Stimulated activated naive CD8-positive, alpha-beta T cell treated with anti-CD3 and anti-CD28 coated beads, Interleukin-15, Interleukin-2, amounts not matched to agents 100 ng/mL and 50 ng/mL, for 24 hours (primary cell): ENCODE data around the gene CCDC106.

Experiments used
- H3K27ac Mint-ChIP-seq: one replicate; pipeline ENCODE4 v1.8.0; 2021; ENCODE audit warnings: mild to moderate bottlenecking, mixed read lengths
- H3K27me3 Mint-ChIP-seq: one replicate; pipeline ENCODE4 v1.8.0; 2021; ENCODE audit warnings: mixed read lengths
- H3K36me3 Mint-ChIP-seq: one replicate; pipeline ENCODE4 v1.8.0; 2021; ENCODE audit warnings: low read depth, mixed read lengths
- H3K4me1 Mint-ChIP-seq: one replicate; pipeline ENCODE4 v1.8.0; 2021; ENCODE audit warnings: low read depth, mixed read lengths
- H3K4me3 Mint-ChIP-seq: one replicate; pipeline ENCODE4 v1.8.0; 2021; ENCODE audit warnings: mild to moderate bottlenecking, mixed read lengths
- H3K9me3 Mint-ChIP-seq: one replicate; pipeline ENCODE4 v1.8.0; 2021; ENCODE audit warnings: mixed read lengths

CCDC106 gene

DNA sequence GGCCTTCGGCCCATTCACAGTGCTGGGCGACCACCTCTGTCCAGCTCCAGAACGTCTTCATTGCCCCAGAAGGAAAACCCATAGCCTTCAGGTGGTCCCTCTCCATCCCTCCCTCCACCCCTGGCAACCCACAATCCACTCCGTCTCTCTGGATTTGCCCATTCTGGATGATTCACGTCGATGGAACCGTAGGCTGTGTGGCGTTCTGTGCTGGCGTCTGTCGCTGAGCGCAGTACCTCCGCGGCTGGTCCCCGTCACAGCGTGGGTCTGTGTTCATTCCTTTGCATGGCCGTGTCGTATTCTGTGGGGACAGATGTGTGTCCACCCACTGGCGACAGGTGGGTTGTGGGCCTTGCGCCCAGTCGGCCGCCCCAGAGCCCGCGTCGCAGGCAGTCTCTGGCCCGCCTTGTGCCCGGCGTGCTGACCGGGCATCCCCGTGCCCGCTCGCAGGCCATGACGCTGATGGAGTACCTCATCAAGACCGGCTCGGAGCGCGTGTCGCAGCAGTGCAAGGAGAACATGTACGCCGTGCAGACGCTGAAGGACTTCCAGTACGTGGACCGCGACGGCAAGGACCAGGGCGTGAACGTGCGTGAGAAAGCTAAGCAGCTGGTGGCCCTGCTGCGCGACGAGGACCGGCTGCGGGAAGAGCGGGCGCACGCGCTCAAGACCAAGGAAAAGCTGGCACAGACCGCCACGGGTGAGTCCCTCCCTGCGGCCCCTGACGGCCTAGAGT, 37.1 kb downstream of the CCDC106 start:
- H3K27me3 Mint-ChIP-seq, result no peaks in the 10 kb centered on the region
- no peak overlapping the region for H3K27ac Mint-ChIP-seq
- H3K4me3 Mint-ChIP-seq, result no peak overlapping the region
- H3K36me3 Mint-ChIP-seq, result peaks cover 30% of the 10 kb centered on the region
- H3K9me3 Mint-ChIP-seq, result no peaks in the 10 kb centered on the region
- H3K4me1 Mint-ChIP-seq, result peaks cover 5% of the 10 kb centered on the region

DNA sequence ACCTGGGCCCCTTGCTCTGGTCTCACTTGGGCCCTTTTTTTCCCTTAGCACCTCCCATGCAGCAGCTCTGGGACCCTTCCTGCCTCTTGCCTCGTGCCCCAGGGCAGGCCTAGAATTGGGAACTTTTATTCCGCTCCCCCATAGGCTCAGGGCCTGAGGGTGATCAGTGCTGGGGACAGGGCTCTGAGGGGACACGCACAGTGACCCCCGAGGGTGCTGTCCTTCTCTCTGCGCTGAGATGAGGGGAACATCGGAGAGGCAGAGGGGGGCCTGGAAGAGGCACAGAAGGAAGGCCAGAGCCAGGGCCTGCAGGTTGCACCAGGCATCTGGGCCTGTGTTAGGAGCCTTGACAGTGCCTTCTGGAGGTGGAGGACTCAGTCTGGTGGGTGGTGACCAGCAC, 37.8 kb downstream of the CCDC106 start:
- no peak overlapping the region for H3K4me3 Mint-ChIP-seq
- no peaks in the 10 kb centered on the region for H3K9me3 Mint-ChIP-seq
- peaks cover 30% of the 10 kb centered on the region for H3K36me3 Mint-ChIP-seq
- H3K27ac Mint-ChIP-seq, result no peak overlapping the region
- H3K27me3 Mint-ChIP-seq, result no peaks in the 10 kb centered on the region
- no peaks in the 10 kb centered on the region for H3K4me1 Mint-ChIP-seq

DNA sequence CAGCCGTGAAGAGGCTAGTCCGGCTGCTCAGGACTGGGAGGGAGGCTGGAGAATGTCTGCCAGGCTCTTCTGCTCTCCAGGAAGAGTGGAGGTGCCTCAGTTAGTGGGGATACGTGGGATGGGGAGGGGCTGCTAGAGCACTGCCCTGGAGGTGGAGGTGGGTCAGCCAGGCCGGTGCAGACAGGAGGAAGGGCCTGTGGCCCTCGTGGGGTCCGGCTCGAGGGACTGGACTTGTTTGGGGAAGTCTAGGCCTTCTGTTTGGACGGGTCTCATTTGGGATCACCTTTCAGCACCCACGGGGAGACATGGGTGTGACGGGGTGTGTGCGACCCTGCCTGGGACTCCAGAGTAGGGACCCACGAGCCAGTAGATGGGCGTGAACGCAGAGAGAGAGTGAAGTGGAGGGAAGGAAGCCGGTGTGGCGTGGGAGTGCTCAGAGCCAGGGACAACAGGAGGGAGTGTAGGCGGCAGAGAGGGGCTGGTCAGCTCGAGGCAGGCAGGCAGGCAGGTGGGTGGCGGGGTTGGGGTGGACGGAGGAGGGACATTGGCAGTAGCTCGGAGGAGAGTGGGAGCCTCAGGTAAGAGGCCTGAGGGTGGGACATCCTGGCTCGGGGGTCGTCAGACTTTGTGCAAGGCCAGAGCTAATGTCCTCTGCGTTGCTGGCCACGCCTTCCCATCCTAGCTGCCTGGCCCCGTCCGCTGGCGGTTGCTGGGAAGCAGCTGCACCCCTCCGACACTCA, 38.5 kb downstream of the CCDC106 start:
- Mint-ChIP-seq H3K4me1 (no peaks in the 10 kb centered on the region), H3K27ac (no peak overlapping the region), H3K36me3 (peaks cover 30% of the 10 kb centered on the region), H3K9me3 (no peaks in the 10 kb centered on the region), H3K4me3 (no peak overlapping the region), H3K27me3 (no peaks in the 10 kb centered on the region)

DNA sequence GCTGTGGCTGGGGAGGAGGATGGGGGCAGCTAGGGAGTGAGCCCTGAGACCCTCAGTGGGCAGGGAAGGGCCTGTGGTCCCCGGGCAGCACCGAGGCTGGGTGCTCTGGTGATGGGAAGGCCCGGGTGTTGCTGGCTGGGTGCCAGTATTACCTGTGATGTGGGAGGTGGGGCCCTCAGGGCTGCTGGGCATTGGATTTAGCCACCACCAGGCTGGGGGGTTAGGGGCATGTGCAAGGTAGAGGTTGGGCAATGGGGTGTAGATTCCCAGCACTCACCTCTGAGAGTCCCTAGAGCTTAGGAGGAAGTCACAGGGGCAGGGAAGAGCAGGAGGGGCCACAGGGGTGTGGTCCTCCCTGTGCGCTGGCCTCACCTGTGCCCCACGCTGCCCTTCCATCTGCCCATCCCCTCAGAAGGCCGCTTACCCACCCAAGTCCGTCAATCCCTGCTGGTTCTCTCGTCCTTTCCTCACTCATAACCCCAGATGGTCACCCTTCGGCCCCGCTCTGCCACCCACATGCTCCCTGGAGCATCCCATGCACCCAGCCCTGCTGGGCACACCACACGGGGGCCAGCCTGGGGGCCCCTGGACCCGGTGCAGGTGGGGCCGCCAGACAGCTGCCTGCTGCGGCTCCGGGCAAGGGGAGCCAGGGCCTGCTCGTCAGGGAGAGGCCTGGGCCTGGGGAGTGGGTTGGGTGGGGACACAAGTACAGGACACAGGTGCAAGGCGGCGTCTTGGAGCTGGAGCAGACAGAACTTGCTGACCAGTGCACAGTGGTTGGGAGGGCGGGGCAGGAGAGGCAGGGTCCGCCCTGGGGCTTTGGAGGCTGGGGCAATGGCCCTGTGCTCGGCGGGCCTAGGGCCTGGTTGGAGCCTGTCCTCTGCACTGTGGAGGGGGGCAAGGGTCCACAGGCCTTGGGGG, 39.5 kb downstream of the CCDC106 start:
- no peaks in the 10 kb centered on the region for H3K4me1 Mint-ChIP-seq
- no peak overlapping the region for H3K27ac Mint-ChIP-seq
- H3K4me3 Mint-ChIP-seq, result no peak overlapping the region
- H3K27me3 Mint-ChIP-seq, result no peaks in the 10 kb centered on the region
- peaks cover 26% of the 10 kb centered on the region for H3K36me3 Mint-ChIP-seq
- no peaks in the 10 kb centered on the region for H3K9me3 Mint-ChIP-seq

DNA sequence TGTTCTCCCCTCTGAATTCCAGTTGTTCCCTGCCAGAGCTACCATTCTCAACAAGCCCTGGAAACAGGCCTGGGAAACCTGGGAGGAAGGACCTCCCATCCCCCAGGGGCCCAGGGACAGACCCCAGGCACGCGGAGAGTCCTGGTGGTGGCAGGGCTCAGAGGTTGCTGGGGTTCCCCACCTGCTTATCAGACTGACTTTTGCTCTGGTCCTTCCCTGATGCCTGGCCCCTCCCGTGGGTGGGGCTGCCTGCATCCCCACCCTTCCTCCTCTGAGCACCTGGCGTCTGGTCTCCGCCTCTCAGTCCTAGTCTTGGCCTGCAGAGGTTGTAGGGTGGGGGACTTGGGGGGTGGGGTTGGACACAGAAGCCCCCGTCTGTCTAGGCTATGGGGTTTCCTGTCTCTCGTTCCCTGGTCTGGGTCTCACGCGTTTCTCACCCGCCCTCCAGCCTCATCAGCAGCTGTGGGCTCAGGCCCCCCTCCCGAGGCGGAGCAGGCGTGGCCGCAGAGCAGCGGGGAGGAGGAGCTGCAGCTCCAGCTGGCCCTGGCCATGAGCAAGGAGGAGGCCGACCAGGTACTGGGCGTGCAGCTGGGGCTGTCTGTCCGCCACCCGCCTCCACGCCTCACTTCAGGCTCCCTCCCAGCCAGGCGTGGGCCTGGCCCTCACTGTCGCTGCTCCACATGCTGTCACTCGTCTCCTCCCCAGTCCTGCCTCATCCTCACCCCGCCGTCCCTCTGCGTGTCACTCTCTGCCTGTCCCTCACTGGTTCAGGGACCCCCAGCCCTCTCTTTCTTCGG, 40.6 kb downstream of the CCDC106 start:
- peaks cover 29% of the 10 kb centered on the region for H3K36me3 Mint-ChIP-seq
- no peak overlapping the region for H3K27ac Mint-ChIP-seq
- no peaks in the 10 kb centered on the region for H3K4me1 Mint-ChIP-seq
- no peaks in the 10 kb centered on the region for H3K9me3 Mint-ChIP-seq
- no peaks in the 10 kb centered on the region for H3K27me3 Mint-ChIP-seq
- H3K4me3 Mint-ChIP-seq, result no peak overlapping the region

DNA sequence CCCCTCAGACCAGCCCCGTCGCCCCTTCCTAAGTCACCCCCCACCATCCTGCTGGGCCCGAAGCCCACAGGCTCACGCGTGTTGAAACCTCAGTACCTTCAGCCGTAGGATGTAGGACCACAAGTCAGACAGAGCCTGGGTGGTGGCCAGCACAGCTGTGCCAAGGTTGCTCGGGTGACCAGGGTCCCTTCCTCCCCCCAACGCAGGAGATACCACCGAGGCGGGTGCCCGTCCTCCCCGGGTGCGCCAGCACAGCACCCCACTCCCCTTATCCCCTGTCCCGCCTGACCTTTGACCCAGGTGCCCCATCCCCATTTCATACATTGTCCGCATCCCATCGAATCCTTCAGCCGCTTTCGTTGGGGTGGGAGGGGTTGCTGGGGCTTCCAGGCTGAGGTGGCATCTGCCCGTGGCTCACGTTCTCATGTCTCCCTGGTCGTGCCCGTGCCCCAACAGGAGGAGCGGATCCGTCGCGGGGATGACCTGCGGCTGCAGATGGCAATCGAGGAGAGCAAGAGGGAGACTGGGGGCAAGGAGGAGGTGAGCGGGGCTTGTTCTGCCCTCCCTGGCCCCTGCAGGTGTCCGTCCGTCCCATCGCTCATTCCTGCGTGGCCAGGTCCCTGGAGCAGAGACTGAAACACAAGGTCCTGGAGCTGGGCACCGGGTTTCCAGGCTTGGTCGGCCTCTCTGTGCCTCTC, 41.5 kb downstream of the CCDC106 start:
- H3K4me3 Mint-ChIP-seq, result no peak overlapping the region
- no peaks in the 10 kb centered on the region for H3K4me1 Mint-ChIP-seq
- H3K36me3 Mint-ChIP-seq, result peaks cover 30% of the 10 kb centered on the region
- no peaks in the 10 kb centered on the region for H3K27me3 Mint-ChIP-seq
- H3K27ac Mint-ChIP-seq, result no peak overlapping the region
- no peaks in the 10 kb centered on the region for H3K9me3 Mint-ChIP-seq

DNA sequence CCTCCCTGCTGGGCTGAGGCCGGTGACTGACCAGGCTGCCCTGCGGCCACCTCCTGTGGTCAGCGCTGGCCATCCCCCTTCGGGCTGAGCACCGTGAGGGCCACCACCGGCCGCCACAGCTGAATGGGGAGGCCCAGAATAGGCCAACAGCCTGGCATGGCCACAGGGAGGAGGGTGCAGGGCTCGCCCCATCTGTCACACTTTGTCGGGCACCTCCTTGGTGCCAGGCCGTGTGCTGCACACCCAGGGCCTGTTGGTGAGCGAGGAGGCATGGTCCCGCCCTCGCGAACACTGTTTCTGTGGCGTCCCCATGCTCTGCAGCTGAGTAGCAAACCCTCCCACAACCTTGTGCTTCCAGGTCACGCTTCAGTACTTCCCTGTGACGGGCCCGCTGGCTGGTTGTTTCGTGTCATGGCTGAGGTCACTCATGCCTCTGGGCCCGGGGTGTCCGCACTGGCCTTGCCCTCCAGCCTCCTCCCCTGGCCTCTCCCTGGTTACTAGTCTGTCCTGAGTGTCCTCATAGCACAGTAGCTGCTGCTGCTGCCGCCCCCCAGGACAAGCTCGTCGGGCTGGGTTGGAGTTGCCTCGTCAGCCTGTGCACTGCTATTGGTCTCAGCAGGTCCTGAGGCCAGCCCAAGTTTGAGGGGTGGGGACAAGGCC, 42.2 kb downstream of the CCDC106 start:
- H3K36me3 Mint-ChIP-seq, result peaks cover 24% of the 10 kb centered on the region
- H3K4me3 Mint-ChIP-seq, result no peak overlapping the region
- H3K27me3 Mint-ChIP-seq, result no peaks in the 10 kb centered on the region
- H3K9me3 Mint-ChIP-seq, result no peaks in the 10 kb centered on the region
- H3K27ac Mint-ChIP-seq, result no peak overlapping the region
- H3K4me1 Mint-ChIP-seq, result no peaks in the 10 kb centered on the region

DNA sequence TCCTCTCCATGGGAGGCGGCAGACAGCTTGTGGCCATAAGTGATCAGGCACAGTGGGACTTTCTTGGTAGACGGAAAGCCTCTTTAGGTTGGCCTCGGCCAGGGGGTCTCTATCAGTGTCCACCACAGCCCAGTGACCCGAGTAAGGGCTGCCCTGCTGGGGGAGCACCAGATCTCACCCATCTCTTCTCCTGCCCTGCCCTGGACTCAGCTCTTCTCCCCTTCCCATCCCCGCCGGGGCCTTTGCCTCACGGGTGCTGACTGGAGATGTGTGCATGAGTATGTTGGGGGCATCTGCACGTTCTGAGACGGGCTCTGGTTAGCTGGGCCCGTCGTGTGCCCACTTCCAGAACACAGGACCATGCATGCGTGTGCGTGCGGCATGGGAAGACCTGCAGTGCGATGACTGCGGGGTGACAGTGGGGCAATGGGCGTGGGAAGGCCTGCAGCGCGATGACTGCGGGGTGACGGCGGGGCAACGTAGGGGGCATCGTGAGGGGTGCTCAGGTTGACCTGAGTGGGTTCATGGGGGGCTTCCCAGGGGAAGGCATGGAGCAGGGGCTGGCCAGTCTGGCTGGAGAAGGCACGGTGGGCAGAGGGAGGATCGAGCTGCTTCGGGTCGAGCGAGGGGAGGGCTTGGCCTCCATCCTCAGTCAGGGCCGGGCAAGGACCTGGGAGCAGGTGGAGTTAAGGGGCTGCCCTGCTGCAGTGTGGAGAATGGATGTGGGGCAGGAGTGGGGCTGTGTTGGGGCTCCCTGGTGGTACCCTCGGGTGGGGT, 42.9 kb downstream of the CCDC106 start:
- no peaks in the 10 kb centered on the region for H3K9me3 Mint-ChIP-seq
- H3K27ac Mint-ChIP-seq, result no peak overlapping the region
- H3K4me1 Mint-ChIP-seq, result no peaks in the 10 kb centered on the region
- H3K36me3 Mint-ChIP-seq, result peaks cover 19% of the 10 kb centered on the region
- no peaks in the 10 kb centered on the region for H3K27me3 Mint-ChIP-seq
- H3K4me3 Mint-ChIP-seq, result no peak overlapping the region

DNA sequence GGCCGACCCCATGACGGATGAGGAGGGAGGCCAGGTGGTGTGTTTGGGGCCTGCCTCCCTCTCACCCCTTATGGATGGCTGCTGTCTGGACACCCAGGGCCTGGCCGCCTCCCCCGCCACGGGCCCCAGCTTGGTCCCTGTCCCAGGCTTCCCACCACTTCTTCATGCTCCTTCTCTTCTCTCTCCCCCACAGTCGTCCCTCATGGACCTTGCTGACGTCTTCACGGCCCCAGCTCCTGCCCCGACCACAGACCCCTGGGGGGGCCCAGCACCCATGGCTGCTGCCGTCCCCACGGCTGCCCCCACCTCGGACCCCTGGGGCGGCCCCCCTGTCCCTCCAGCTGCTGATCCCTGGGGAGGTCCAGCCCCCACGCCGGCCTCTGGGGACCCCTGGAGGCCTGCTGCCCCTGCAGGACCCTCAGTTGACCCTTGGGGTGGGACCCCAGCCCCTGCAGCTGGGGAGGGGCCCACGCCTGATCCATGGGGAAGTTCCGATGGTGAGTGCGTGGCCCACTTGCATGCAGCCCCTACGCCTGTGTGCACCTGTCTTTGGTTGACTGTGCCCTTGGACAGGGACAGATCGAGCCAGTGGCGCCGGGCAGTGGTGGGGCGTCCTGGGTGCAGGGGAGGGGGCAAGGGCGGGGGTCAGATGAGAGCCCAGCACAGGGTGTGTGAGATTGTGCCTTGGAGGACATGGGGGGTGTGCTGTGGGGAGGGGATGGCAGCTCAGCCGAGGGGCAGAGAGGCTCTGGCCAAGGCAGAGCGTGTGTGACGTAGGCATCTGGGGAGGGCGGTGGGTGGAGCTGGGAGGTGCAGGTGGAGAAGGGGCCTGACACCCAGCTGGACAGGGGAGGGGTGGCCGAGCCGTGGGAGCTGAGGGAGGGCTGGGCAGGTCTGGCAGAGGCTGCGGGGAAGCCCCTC, 43.8 kb downstream of the CCDC106 start:
- Mint-ChIP-seq H3K27ac (no peak overlapping the region), H3K9me3 (no peaks in the 10 kb centered on the region), H3K4me1 (no peaks in the 10 kb centered on the region), H3K27me3 (no peaks in the 10 kb centered on the region), H3K36me3 (peaks cover 13% of the 10 kb centered on the region), H3K4me3 (no peak overlapping the region)

DNA sequence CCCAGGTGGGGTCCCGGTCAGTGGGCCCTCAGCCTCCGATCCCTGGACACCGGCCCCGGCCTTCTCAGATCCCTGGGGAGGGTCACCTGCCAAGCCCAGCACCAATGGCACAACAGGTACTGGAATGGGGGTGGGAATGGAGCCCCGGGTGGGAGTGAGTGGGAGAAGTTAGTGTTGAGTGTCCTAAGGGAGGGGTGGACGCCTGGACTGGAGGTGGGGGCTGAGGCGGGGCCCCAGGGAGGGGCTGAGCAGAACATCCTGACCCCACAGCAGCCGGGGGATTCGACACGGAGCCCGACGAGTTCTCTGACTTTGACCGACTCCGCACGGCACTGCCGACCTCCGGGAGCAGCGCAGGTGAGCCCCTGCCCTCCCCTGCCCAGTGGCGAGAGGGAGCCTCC, 44.7 kb downstream of the CCDC106 start:
- H3K4me1 Mint-ChIP-seq, result no peaks in the 10 kb centered on the region
- no peaks in the 10 kb centered on the region for H3K9me3 Mint-ChIP-seq
- peaks cover 18% of the 10 kb centered on the region for H3K36me3 Mint-ChIP-seq
- H3K4me3 Mint-ChIP-seq, result no peak overlapping the region
- H3K27ac Mint-ChIP-seq, result no peak overlapping the region
- no peaks in the 10 kb centered on the region for H3K27me3 Mint-ChIP-seq

DNA sequence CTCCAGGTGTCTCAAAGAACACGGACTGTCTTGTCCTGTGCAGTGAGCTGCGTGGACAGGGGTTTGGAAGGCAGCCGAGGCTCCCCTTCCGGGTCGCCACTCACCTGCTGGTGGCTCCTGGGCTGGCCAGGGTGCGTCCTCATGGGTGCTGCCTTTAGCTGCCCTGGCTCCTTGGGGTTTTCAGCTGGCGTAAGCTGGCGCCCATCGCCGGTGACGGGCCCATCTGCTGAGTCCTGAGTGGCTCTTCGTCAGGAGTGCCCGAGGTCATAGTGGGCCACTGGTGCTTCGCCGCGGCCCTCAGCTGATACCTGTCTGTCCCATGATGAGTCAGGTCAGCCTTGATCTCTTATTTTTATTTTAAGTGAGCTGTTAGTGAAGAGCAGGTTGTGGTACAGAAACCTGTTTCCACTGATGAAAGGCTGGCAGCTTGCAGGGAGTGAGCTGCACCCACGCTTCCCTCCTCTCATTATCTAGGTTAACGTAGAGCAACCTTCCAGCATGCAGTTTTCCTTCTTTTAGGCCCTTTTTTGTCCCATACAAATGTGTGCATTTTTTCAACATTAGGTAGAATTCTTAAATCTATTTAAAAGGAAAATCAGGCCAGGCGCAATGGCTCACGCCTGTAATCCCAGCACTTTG, 45.4 kb downstream of the CCDC106 start:
- H3K4me3 Mint-ChIP-seq, result no peak overlapping the region
- no peaks in the 10 kb centered on the region for H3K4me1 Mint-ChIP-seq
- H3K27me3 Mint-ChIP-seq, result no peaks in the 10 kb centered on the region
- H3K27ac Mint-ChIP-seq, result no peak overlapping the region
- peaks cover 20% of the 10 kb centered on the region for H3K36me3 Mint-ChIP-seq
- H3K9me3 Mint-ChIP-seq, result no peaks in the 10 kb centered on the region

DNA sequence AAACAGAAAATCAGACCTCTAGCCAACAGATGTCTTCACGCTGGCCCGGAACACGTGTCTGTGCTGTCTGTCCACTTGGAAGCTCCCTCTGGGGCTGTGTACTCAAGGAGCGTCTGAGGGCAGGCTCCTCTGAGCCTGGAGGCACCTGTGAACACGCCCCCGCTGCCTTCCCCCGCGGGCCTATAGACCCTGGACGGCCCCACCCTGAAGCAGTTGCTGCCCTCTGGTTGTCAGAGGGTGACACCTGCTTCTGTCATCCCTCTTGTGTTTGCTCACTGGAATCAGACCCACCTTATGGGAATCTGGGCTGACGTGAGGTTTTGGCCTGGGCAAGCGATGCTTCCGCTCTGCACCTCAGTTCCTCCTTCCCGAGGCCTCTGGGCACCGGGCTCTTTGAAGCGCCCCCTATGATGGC, 46.2 kb downstream of the CCDC106 start:
- H3K27me3 Mint-ChIP-seq, result no peaks in the 10 kb centered on the region
- H3K27ac Mint-ChIP-seq, result no peak overlapping the region
- peaks cover 25% of the 10 kb centered on the region for H3K36me3 Mint-ChIP-seq
- no peaks in the 10 kb centered on the region for H3K4me1 Mint-ChIP-seq
- H3K4me3 Mint-ChIP-seq, result no peak overlapping the region
- H3K9me3 Mint-ChIP-seq, result no peaks in the 10 kb centered on the region
